ENCODE measurements around the gene SMKR1.

- TF ChIP-seq, protein P1, sequence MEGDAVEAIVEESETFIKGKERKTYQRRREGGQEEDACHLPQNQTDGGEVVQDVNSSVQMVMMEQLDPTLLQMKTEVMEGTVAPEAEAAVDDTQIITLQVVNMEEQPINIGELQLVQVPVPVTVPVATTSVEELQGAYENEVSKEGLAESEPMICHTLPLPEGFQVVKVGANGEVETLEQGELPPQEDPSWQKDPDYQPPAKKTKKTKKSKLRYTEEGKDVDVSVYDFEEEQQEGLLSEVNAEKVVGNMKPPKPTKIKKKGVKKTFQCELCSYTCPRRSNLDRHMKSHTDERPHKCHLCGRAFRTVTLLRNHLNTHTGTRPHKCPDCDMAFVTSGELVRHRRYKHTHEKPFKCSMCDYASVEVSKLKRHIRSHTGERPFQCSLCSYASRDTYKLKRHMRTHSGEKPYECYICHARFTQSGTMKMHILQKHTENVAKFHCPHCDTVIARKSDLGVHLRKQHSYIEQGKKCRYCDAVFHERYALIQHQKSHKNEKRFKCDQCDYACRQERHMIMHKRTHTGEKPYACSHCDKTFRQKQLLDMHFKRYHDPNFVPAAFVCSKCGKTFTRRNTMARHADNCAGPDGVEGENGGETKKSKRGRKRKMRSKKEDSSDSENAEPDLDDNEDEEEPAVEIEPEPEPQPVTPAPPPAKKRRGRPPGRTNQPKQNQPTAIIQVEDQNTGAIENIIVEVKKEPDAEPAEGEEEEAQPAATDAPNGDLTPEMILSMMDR (optimal IDR thresholded peaks at IDR 0.05 in 1 of 3, IDR thresholded peaks at IDR 0.05 in 1 of 3, conservative IDR thresholded peaks at IDR 0.05 in 1 of 3; ENCODE audit: extremely low read depth in 1 of 3, insufficient read depth in 2 of 3, low read length in 3 of 3): no peak
- TF ChIP-seq EZH2 (IDR thresholded peaks at IDR 0.05; ENCODE audit: low read length): no peak
Measured at GRCh38 chr7:129479831-129480230, 22.5 kb upstream of the SMKR1 start.

All from keratinocyte (primary cell).